HEK293T (cell line): Measurements from ENCODE around the gene HACE1.

Source experiments
- ARNT ChIP-seq: fragments of 450-650 bp; IDR thresholded peaks from 2 replicates; pipeline ENCODE4 v1.6.1; 2017; ENCODE audit warnings: mild to moderate bottlenecking
- CTBP1 ChIP-seq: fragments of 450-650 bp; IDR thresholded peaks from 2 replicates; pipeline ENCODE4 v1.6.1; 2016; ENCODE audit warnings: borderline replicate concordance
- ELF4 ChIP-seq: fragments of 450-650 bp; IDR thresholded peaks from 2 replicates; pipeline ENCODE4 v1.6.1; 2017; ENCODE audit warnings: antibody characterized with exemption
- SP1 ChIP-seq: fragments of 450-650 bp; IDR thresholded peaks from 2 replicates; pipeline ENCODE4 v1.6.1; 2017
- SUZ12 ChIP-seq: fragments of 450-650 bp; IDR thresholded peaks from 2 replicates; pipeline ENCODE4 v1.6.1; 2016; ENCODE audit warnings: mild to moderate bottlenecking
- TARDBP ChIP-seq: fragments of 450-650 bp; IDR thresholded peaks from 2 replicates; pipeline ENCODE4 v1.6.1; 2016
- ZNF384 ChIP-seq: fragments of 450-650 bp; IDR thresholded peaks from 2 replicates; pipeline ENCODE4 v1.6.1; 2016

GRCh38 chr6:104730450-104730849 lies 129.3 kb downstream of the HACE1 start:
- no peak for TF ChIP-seq ZNF384
- no peak for TF ChIP-seq ARNT
- no peak for TF ChIP-seq TARDBP
- no peak for TF ChIP-seq SP1
- no peak for TF ChIP-seq CTBP1
- TF ChIP-seq SUZ12: no peak
- no peak for TF ChIP-seq ELF4
